NT2/D1 (cell line): ENCODE measurements around the gene RIPPLY2.
A peak's percentile ranks its signal among the peaks of the same experiment; 100 is the strongest.

Experiments
- DNase-seq: peaks from one replicate; pipeline ENCODE4 v3.0.0-alpha.2; 2011; ENCODE audit warnings: low read depth, low spot score
- H3K27me3 ChIP-seq: 2 replicates; pipeline ENCODE4 v1.6.0; 2011; ENCODE audit warnings: mild to moderate bottlenecking; ENCODE audit not compliant: insufficient read length, insufficient read depth
- H3K36me3 ChIP-seq: 2 replicates; pipeline ENCODE4 v1.6.1; 2011; ENCODE audit warnings: mild to moderate bottlenecking, low read length, mixed read lengths; ENCODE audit not compliant: insufficient read depth, insufficient read length
- H3K4me1 ChIP-seq: 2 replicates; pipeline ENCODE4 v1.5.1; 2011; ENCODE audit not compliant: insufficient read depth, insufficient read length
- H3K4me3 ChIP-seq: 2 replicates; pipeline ENCODE4 v1.5.1; 2011; ENCODE audit warnings: low read depth; ENCODE audit not compliant: insufficient read length
- H3K9ac ChIP-seq: 2 replicates; pipeline ENCODE4 v1.6.0; 2011; ENCODE audit warnings: low read depth; ENCODE audit not compliant: insufficient read length
- H3K9me3 ChIP-seq: 2 replicates; pipeline ENCODE4 v1.5.1; 2011; ENCODE audit warnings: mild to moderate bottlenecking, low read length; ENCODE audit not compliant: insufficient read depth
- SUZ12 ChIP-seq: IDR thresholded peaks from 2 replicates; pipeline ENCODE4 v1.6.1; 2011; ENCODE audit not compliant: insufficient read length, insufficient read depth; ENCODE audit errors: extremely low read depth
- YY1 ChIP-seq: IDR thresholded peaks from 2 replicates; pipeline ENCODE4 v1.6.1; 2011; ENCODE audit not compliant: insufficient read length, insufficient read depth
- ZNF274 ChIP-seq: IDR thresholded peaks from 2 replicates; pipeline ENCODE4 v1.6.1; 2011; ENCODE audit warnings: mild to moderate bottlenecking, low read depth, low read length

RIPPLY2 gene

DNA sequence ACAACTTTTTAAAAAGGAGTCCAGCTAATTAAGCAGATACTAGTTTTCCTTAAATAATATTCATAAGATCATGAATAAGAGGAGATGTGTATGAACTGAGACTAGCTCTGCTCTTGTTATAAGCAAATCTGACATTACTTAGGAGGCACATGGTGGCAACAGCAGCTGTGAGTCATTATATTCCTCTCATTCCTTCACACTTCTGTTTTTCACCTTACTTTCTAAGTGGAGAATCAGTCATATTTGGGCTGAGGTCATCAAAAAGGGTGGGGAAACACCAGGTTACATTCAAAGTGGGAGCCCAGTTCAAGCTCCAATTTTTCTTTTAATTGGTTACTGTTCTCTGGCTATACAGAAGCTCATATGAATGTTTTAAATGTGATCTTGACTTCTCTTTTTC is 6.0 kb upstream of the RIPPLY2 start:
- DNase-seq = no peak

GRCh38 chr6:83849127-83849526 is 4.0 kb upstream of the RIPPLY2 start:
- Histone ChIP-seq H3K9ac (no peak overlapping the region), H3K4me1 (no peaks in the 10 kb centered on the region), H3K27me3 (peaks cover 27% of the 10 kb centered on the region), H3K36me3 (no peaks in the 10 kb centered on the region), H3K9me3 (no peaks in the 10 kb centered on the region), H3K4me3 (no peak overlapping the region)
- no peak for TF ChIP-seq YY1
- DNase-seq = no peak

More for the DNA sequence above, 6.0 kb upstream of the RIPPLY2 start:
- TF ChIP-seq SUZ12 (no peak), ZNF274 (no peak), YY1 (no peak)
- Histone ChIP-seq H3K27me3 (peaks cover 7% of the 10 kb centered on the region), H3K9me3 (no peaks in the 10 kb centered on the region), H3K9ac (no peak overlapping the region), H3K36me3 (no peaks in the 10 kb centered on the region), H3K4me3 (no peak overlapping the region), H3K4me1 (no peaks in the 10 kb centered on the region)

DNA sequence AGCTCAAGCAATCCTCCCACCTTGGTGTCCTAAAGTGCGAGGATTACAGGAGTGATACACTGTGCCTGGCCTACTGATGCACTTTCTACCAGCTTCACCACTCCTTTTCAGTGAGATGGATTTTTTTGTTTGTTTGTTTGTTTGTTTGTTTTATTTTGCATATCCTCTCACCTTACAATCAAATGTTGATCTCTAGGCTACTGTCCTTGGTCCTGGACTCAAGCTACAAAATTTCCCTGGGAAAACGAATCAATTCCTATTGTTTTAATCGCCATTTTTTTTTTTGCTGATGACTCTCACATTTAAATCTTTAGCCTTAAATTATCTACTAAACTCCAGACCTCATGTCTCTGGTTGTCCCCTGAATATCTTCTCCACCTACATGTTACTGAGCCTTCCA is 3.5 kb upstream of the RIPPLY2 start:
- Histone ChIP-seq H3K27me3 (peaks cover 32% of the 10 kb centered on the region), H3K36me3 (no peaks in the 10 kb centered on the region), H3K9me3 (no peaks in the 10 kb centered on the region), H3K4me1 (no peaks in the 10 kb centered on the region), H3K4me3 (no peak overlapping the region), H3K9ac (no peak overlapping the region)
- no peak for DNase-seq
- TF ChIP-seq ZNF274 (no peak), YY1 (no peak), SUZ12 (no peak)

DNA sequence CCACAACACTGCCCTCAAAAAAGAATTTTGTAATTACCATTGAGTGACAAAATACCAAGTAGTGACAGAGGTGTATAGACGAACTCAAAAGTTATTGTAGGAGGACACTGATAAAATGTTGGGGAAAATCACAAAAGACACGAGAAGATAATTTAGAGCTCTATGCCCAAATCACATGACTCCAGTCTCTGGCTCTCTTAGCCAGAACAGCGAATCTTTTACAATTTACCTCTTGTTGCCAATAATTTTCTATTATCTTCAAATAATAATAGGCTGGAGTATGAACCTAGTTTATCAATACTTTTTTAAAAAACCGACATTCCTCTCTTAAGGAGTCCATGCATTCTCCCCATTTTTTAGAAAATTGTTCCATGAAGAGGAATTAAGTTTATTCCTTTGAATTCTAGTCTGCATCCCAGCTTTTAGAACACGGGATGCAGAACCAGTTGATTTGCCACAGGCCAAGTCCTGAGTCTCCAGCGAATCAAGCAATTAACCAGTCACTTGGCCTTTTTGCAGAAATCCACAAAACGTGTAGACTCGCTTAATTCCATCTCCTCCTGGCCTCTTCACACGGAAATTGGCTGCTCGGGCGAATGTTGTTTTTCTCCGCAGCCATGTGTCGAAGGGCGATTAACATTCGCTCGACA is 507 bp upstream of the RIPPLY2 start:
- no peaks in the 10 kb centered on the region for H3K36me3 ChIP-seq
- no peaks in the 10 kb centered on the region for H3K9me3 ChIP-seq
- peaks cover 43% of the 10 kb centered on the region for H3K27me3 ChIP-seq
- H3K4me3 ChIP-seq = peak overlapping the region; percentile 70
- peak overlapping the region; percentile 78 for H3K9ac ChIP-seq
- TF ChIP-seq SUZ12 = no peak
- TF ChIP-seq ZNF274 = no peak
- TF ChIP-seq YY1 = no peak
- DNase-seq = no peak
- no peaks in the 10 kb centered on the region for H3K4me1 ChIP-seq

- no peak for DNase-seq
- Histone ChIP-seq H3K4me1 (no peaks in the 10 kb centered on the region), H3K9me3 (no peaks in the 10 kb centered on the region), H3K9ac (peak overlapping the region; percentile 78), H3K27me3 (peaks cover 43% of the 10 kb centered on the region), H3K4me3 (peak overlapping the region; percentile 70), H3K36me3 (no peaks in the 10 kb centered on the region)
- TF ChIP-seq YY1 (no peak), SUZ12 (no peak), ZNF274 (no peak)
Measured at GRCh38 chr6:83854001-83854501, 891 bp downstream of the RIPPLY2 start.

DNA sequence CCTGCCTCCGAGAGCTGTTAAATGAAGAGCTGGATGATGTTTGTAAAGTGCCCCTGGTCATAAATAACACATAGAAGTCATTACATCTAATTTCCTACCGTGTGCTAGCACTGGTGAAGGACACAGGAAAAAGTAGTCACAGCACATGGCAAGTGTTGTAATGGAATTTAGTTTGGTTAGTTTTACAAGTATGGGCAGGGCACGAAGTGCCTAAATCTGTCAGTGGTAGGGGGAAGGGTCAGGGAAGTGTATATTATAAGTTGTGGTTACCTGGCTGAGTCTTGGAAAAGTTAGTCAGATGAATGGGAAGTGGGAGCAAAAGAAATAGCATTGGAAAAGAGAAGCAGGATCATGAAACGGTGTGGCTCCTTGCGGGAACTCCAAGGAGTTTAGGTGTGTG is 1.6 kb downstream of the RIPPLY2 start:
- peaks cover 43% of the 10 kb centered on the region for H3K27me3 ChIP-seq
- H3K36me3 ChIP-seq = no peaks in the 10 kb centered on the region
- TF ChIP-seq YY1 (no peak), ZNF274 (no peak), SUZ12 (no peak)
- H3K4me1 ChIP-seq = no peaks in the 10 kb centered on the region
- no peak overlapping the region for H3K4me3 ChIP-seq
- no peak for DNase-seq
- no peaks in the 10 kb centered on the region for H3K9me3 ChIP-seq
- no peak overlapping the region for H3K9ac ChIP-seq

DNA sequence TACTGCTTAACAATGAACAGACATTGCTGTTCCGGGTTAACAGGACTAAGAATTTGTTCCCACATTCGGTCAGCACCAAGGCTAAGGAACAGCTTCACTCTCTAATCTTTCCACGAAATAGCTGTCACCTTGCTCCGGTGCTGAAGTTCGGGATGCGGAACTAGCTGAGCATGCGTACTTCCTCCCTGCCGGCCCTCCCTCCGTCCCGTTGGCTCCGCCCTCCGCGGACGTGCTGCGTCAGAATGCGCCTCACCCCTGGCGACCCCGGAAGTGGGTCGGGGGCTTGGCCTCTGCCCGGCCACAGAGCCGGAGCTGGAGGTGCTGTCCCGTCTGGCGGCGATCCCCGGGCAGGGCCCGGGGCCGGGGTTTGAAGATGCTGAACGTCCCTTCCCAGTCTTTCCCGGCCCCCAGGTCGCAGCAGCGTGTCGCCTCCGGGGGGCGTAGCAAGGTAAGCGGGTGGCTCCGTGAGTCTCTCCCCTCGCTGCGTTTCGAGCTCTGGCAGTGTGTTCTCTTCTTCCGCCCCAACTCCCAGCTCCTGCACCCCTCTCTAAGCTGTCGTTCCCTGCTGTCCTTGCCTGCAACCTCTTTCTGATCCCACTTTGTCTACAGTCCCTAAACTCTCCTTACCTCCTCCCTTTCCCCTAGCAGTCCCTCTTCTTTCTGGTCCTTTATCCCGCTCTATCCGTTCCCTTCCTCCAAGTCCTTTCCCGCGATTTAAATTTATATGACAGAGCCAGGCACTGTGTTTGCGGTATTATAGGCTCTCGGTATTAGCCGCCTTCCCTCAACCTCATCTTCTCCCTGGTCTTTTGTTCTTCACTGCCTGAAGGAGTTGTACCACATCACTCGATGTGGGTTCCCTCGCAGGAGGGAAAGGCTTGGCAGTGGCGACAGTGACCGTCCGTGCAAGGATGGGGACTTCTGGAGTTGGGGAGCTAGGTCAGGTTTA is 6.5 kb downstream of the RIPPLY2 start, which contains the start of gene CYB5R4:
Gene CYB5R4 (plus strand): TSS at position 280 of the 949 bp plus-strand sequence. CDS start 94 bp downstream, at position 374.
- Histone ChIP-seq H3K36me3 (peaks cover 5% of the 10 kb centered on the region), H3K9me3 (no peaks in the 10 kb centered on the region), H3K4me3 (peak within 1 kb of the TSS; percentile 80), H3K4me1 (no peaks in the 10 kb centered on the region), H3K9ac (peak within 1 kb of the TSS; percentile 91), H3K27me3 (peaks cover 11% of the 10 kb centered on the region)
- peak; percentile 85 for DNase-seq
- TF ChIP-seq ZNF274 (no peak), SUZ12 (no peak), YY1 (no peak)
